Neural cell (in vitro differentiated cells): ENCODE measurements around the gene DOHH. TPM values are rescaled to one million over a fixed set of nuclear protein-coding genes. Genes with fewer than 3 reads are reported as not detected.

Experiments used
- H2AFZ ChIP-seq: fragments of 200-600, 300-800 bp; sonication (generic), shearing (Covaris generic); 2 replicates; pipeline ENCODE4 v1.6.0; 2014; ENCODE audit warnings: low read depth, mild to moderate bottlenecking, antibody characterized with exemption, low read length, moderate library complexity
- H3F3A ChIP-seq: fragments of 200-600 bp; shearing (Covaris generic); 2 replicates; pipeline ENCODE4 v1.6.1; 2016; ENCODE audit warnings: mild to moderate bottlenecking, moderate library complexity, mixed read lengths, antibody characterized with exemption, low read length; ENCODE audit not compliant: insufficient read depth, poor library complexity, severe bottlenecking
- H3K27ac ChIP-seq: fragments of 200-600, 300-800 bp; sonication (generic), shearing (Covaris generic); 2 replicates; pipeline ENCODE4 v1.5.1; 2014; ENCODE audit warnings: mild to moderate bottlenecking, low read length, moderate library complexity
- H3K27me3 ChIP-seq: fragments of 300-800, 200-600 bp; sonication (generic), shearing (Covaris generic); 2 replicates; pipeline ENCODE4 v1.6.0; 2014; ENCODE audit warnings: mild to moderate bottlenecking, low read depth, low read length, moderate library complexity; ENCODE audit not compliant: insufficient read depth
- H3K36me3 ChIP-seq: fragments of 300-800, 200-600 bp; sonication (generic), shearing (Covaris generic); 2 replicates; pipeline ENCODE4 v1.5.1; 2014; ENCODE audit warnings: mild to moderate bottlenecking, antibody characterized with exemption, low read length, moderate library complexity; ENCODE audit not compliant: insufficient read depth
- H3K4me2 ChIP-seq: fragments of 300-800, 200-600 bp; sonication (generic), shearing (Covaris generic); 2 replicates; pipeline ENCODE4 v1.6.0; 2014; ENCODE audit warnings: mild to moderate bottlenecking, low read length
- H3K4me3 ChIP-seq: fragments of 300-800, 200-600 bp; sonication (generic), shearing (Covaris generic); 2 replicates; pipeline ENCODE4 v1.5.1; 2014; ENCODE audit warnings: mild to moderate bottlenecking, low read length, moderate library complexity
- H3K79me2 ChIP-seq: fragments of 200-600 bp; shearing (Covaris generic); replicated peaks from 2 replicates; pipeline ENCODE4 v1.6.0; 2014; ENCODE audit warnings: mild to moderate bottlenecking, low read length, moderate library complexity; ENCODE audit not compliant: insufficient read depth
- H3K9ac ChIP-seq: fragments of 300-800, 200-600 bp; sonication (generic), shearing (Covaris generic); 2 replicates; pipeline ENCODE4 v1.6.1; 2016; ENCODE audit warnings: mild to moderate bottlenecking, low read length, mixed read lengths
- H3K9me2 ChIP-seq: fragments of 200-600 bp; shearing (Covaris generic); 2 replicates; pipeline ENCODE4 v1.6.1; 2016; ENCODE audit warnings: mild to moderate bottlenecking, low read length, mixed read lengths; ENCODE audit not compliant: insufficient read depth
- H3K9me3 ChIP-seq: fragments of 200-600, 300-800 bp; sonication (generic), shearing (Covaris generic); 2 replicates; pipeline ENCODE4 v1.6.1; 2016; ENCODE audit warnings: mild to moderate bottlenecking, mixed run types, low read length, moderate library complexity, mixed read lengths
- H4K20me1 ChIP-seq: fragments of 200-600 bp; shearing (Covaris generic); 2 replicates; pipeline ENCODE4 v1.6.1; 2016; ENCODE audit warnings: mild to moderate bottlenecking, mixed run types; ENCODE audit not compliant: insufficient read depth
- EP300 ChIP-seq: fragments of 450-650 bp; conservative IDR thresholded peaks from 2 replicates; pipeline ENCODE4 v1.6.1; 2014; ENCODE audit warnings: antibody characterized with exemption, mild to moderate bottlenecking, moderate library complexity; ENCODE audit not compliant: poor library complexity, severe bottlenecking
- EZH2 ChIP-seq: fragments of 200-600, 300-800 bp; shearing (Covaris generic), sonication (generic); IDR thresholded peaks from 2 replicates; pipeline ENCODE4 v1.6.1; 2014; ENCODE audit warnings: antibody characterized with exemption, low read length, borderline replicate concordance, mild to moderate bottlenecking; ENCODE audit not compliant: insufficient read depth, poor library complexity, severe bottlenecking
- MXI1 ChIP-seq: fragments of 450-650 bp; conservative IDR thresholded peaks from 2 replicates; pipeline ENCODE4 v1.6.1; 2014; ENCODE audit warnings: antibody characterized with exemption, mild to moderate bottlenecking; ENCODE audit not compliant: poor library complexity, severe bottlenecking
- POLR2AphosphoS5 ChIP-seq: IDR thresholded peaks from 2 replicates; pipeline ENCODE4 v1.6.1; 2012
- RAD21 ChIP-seq: fragments of 450-650 bp; conservative IDR thresholded peaks from 2 replicates; pipeline ENCODE4 v1.6.1; 2014; ENCODE audit warnings: antibody characterized with exemption, mild to moderate bottlenecking, moderate library complexity
- SMC3 ChIP-seq: fragments of 450-650 bp; conservative IDR thresholded peaks from 2 replicates; pipeline ENCODE4 v1.6.1; 2014; ENCODE audit warnings: antibody characterized with exemption, mild to moderate bottlenecking, moderate library complexity; ENCODE audit not compliant: poor library complexity
- TAF1 ChIP-seq: IDR thresholded peaks from 2 replicates; pipeline ENCODE4 v1.6.1; 2012; ENCODE audit warnings: low read depth
- polyA plus RNA-seq: library from polyadenylated mRNA; depleted of rRNA; stranded (reverse); fragments of >200 nt; gene quantifications from 2 replicates; pipeline ENCODE4 v1.2.3, GENCODE V29; 2014
- TF ChIP-seq, protein P1 (sequence below): fragments of 450-650 bp; IDR thresholded peaks from 2 replicates; pipeline ENCODE4 v1.5.1; 2014; ENCODE audit warnings: antibody characterized with exemption, mild to moderate bottlenecking, moderate library complexity; ENCODE audit not compliant: poor library complexity, severe bottlenecking
- TF ChIP-seq, protein P2 (sequence below): IDR thresholded peaks from 2 replicates; pipeline ENCODE4 v1.6.1; 2012; ENCODE audit warnings: borderline replicate concordance

Gene DOHH
- polyA plus RNA-seq, 1 donor from 2014 or later: 20.3 TPM

DNA sequence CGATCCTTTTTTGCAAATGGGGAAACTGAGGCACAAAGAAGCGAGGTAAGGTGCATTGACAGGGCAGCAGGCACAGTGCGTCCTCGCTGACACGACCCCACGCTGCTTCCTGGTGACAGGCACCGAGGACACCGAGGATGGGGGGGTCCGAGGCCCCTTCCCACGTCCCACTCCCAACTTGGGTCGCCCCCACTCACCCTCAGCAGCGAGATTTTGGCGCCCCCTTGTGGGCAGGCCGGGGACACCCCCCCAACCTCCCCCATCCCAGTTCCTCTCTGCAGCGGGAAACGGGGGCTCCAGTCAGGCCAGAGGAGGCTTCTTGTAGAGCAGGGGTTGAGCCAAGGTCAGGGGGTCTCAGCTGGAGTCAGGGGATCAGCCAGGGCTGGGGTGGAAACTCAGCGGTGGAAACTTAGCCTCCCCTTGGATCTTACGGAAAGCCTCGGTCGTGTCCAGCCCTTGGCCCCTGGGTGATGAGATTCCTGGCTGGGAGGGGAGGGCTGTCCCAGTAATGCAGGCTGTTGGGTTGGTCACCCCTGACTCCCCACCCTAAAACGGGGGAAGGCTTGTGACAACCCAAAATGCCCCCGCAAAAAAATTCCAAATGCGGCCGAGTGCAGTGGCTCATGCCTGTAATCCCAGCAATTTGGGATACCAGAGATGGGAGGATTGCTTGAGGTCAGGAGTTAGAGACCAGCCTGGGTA, 28.4 kb downstream of the DOHH start:
- H2AFZ ChIP-seq: no peak overlapping the region
- peak; percentile 46 for TF ChIP-seq RAD21
- TF ChIP-seq EP300: no peak
- peak; percentile 55 for TF ChIP-seq SMC3
- TF ChIP-seq, protein P1, sequence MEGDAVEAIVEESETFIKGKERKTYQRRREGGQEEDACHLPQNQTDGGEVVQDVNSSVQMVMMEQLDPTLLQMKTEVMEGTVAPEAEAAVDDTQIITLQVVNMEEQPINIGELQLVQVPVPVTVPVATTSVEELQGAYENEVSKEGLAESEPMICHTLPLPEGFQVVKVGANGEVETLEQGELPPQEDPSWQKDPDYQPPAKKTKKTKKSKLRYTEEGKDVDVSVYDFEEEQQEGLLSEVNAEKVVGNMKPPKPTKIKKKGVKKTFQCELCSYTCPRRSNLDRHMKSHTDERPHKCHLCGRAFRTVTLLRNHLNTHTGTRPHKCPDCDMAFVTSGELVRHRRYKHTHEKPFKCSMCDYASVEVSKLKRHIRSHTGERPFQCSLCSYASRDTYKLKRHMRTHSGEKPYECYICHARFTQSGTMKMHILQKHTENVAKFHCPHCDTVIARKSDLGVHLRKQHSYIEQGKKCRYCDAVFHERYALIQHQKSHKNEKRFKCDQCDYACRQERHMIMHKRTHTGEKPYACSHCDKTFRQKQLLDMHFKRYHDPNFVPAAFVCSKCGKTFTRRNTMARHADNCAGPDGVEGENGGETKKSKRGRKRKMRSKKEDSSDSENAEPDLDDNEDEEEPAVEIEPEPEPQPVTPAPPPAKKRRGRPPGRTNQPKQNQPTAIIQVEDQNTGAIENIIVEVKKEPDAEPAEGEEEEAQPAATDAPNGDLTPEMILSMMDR: peak; percentile 60
- TF ChIP-seq, protein P2, sequence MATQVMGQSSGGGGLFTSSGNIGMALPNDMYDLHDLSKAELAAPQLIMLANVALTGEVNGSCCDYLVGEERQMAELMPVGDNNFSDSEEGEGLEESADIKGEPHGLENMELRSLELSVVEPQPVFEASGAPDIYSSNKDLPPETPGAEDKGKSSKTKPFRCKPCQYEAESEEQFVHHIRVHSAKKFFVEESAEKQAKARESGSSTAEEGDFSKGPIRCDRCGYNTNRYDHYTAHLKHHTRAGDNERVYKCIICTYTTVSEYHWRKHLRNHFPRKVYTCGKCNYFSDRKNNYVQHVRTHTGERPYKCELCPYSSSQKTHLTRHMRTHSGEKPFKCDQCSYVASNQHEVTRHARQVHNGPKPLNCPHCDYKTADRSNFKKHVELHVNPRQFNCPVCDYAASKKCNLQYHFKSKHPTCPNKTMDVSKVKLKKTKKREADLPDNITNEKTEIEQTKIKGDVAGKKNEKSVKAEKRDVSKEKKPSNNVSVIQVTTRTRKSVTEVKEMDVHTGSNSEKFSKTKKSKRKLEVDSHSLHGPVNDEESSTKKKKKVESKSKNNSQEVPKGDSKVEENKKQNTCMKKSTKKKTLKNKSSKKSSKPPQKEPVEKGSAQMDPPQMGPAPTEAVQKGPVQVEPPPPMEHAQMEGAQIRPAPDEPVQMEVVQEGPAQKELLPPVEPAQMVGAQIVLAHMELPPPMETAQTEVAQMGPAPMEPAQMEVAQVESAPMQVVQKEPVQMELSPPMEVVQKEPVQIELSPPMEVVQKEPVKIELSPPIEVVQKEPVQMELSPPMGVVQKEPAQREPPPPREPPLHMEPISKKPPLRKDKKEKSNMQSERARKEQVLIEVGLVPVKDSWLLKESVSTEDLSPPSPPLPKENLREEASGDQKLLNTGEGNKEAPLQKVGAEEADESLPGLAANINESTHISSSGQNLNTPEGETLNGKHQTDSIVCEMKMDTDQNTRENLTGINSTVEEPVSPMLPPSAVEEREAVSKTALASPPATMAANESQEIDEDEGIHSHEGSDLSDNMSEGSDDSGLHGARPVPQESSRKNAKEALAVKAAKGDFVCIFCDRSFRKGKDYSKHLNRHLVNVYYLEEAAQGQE: no peak
- peaks cover 13% of the 10 kb centered on the region for H3K27me3 ChIP-seq
- H3K36me3 ChIP-seq: no peaks in the 10 kb centered on the region
- no peak overlapping the region for H3K4me3 ChIP-seq
- no peaks in the 10 kb centered on the region for H3K79me2 ChIP-seq
- H3K9me3 ChIP-seq: no peaks in the 10 kb centered on the region
- no peak overlapping the region for H3K9ac ChIP-seq
- H4K20me1 ChIP-seq: no peaks in the 10 kb centered on the region
- no peaks in the 10 kb centered on the region for H3F3A ChIP-seq
- H3K4me2 ChIP-seq: no peak overlapping the region
- H3K27ac ChIP-seq: no peak overlapping the region
- H3K9me2 ChIP-seq: no peaks in the 10 kb centered on the region

- H4K20me1 ChIP-seq: no peaks in the 10 kb centered on the region
- no peaks in the 10 kb centered on the region for H3K9me3 ChIP-seq
- no peaks in the 10 kb centered on the region for H3K36me3 ChIP-seq
- peaks cover 12% of the 10 kb centered on the region for H3K27me3 ChIP-seq
- H2AFZ ChIP-seq: no peak overlapping the region
- TF ChIP-seq POLR2AphosphoS5 (no peak), EZH2 (no peak), SMC3 (no peak), RAD21 (no peak), EP300 (no peak), MXI1 (no peak), TAF1 (no peak)
- TF ChIP-seq, protein P2: no peak
- TF ChIP-seq, protein P1: no peak
- no peaks in the 10 kb centered on the region for H3K79me2 ChIP-seq
- H3K9me2 ChIP-seq: no peaks in the 10 kb centered on the region
- H3K9ac ChIP-seq: no peak overlapping the region
- H3K4me2 ChIP-seq: no peak overlapping the region
- H3K27ac ChIP-seq: no peak overlapping the region
- no peak overlapping the region for H3K4me3 ChIP-seq
- no peaks in the 10 kb centered on the region for H3F3A ChIP-seq
Observed at GRCh38 chr19:3470500-3471128, 29.9 kb downstream of the DOHH start.
